Metanephros (tissue), 1 donor: ENCODE results near the gene GRHL1. TPM values are rescaled to one million over a fixed set of nuclear protein-coding genes. Genes with fewer than 3 reads are reported as not detected.

Source experiments
- total RNA-seq: library from RNA; depleted of rRNA; stranded (reverse); fragments of >200 nt; gene quantifications from one replicate; pipeline ENCODE4 v1.2.3, GENCODE V29; 2014

GRHL1 gene, protein sequence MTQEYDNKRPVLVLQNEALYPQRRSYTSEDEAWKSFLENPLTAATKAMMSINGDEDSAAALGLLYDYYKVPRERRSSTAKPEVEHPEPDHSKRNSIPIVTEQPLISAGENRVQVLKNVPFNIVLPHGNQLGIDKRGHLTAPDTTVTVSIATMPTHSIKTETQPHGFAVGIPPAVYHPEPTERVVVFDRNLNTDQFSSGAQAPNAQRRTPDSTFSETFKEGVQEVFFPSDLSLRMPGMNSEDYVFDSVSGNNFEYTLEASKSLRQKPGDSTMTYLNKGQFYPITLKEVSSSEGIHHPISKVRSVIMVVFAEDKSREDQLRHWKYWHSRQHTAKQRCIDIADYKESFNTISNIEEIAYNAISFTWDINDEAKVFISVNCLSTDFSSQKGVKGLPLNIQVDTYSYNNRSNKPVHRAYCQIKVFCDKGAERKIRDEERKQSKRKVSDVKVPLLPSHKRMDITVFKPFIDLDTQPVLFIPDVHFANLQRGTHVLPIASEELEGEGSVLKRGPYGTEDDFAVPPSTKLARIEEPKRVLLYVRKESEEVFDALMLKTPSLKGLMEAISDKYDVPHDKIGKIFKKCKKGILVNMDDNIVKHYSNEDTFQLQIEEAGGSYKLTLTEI
- total RNA-seq = 5.4 TPM

DNA sequence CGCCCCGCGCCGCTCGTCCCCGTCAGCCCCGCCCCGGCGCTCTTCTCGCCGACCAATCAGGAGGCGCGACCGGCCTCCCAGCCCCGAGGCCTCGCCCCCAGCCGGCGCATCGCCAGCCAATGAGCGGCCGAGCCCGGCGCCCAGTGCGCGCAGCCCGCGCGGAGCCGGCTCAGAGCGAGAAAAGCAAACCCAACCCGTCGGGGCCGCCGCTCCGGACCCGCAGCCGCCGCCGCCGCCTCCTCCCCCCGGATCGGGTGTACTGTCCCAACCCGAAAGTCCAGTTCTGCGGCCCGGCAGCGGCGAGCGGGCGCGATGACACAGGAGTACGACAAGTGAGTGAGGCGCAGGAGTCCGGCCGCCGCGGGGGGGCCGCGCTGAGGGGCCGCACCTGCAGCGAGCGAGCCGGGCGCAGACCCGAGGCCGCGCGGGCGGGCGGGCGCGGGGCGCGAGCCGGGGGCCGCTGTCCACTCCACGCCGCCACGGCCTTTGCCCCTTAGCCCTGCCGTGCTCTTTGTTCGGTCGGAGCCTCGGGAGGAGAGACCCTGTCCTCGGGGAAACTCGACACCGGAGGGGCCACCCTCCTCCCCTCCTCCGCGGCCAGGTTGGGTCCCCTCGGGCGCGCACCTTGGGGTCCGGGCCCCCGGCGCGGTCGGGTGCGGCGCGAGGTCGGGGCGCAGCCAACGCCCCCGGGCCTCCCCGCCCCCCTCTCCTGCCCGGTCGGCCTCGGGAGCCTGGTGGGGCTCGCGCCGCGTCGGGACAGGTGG is at the start of gene GRHL1:
Gene GRHL1, plus strand, starts transcription at position 172 of the 764 bp plus-strand sequence. Its CDS starts 141 bp downstream, at position 313.

DNA sequence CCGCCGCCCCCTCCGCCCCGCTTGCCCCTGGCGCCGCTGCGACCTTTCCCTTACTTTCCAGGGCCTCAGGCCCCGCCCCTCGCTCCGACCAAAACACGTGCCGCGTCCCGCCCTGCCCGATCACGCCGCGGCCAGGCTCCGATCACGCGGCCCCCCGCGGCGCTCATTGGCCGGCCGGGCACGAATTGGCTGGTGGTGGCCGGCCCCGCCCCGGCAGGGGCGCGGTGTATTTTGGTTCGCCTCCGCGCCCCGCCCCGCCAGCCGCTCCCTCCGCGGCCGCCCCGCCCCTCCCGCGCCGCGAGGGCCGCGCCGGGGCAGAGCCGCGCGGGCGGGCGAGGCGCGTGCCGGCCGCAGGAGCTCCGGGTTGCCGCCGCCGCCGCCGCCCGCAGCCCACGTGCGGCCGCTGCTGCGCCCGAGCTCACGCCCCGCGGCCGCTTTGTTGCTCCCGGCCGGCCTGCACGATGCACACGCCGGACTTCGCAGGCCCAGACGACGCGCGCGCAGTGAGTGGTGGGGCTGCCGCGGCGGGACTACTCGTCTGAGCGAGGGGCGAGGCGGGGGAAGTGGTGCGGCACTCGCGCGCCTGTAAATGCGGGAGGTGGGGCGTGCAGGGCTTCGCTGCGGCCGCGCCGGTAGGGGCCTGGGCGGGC is 91.9 kb downstream of the GRHL1 start, which contains the start of gene KLF11:
Gene KLF11, plus strand, starts transcription at position 295 of the 650 bp plus-strand sequence. Its CDS starts 167 bp downstream, at position 462.

Other genes with a start within 250 kb of the GRHL1 start
- gene TAF1B, start 108.2 kb upstream of the GRHL1 start, total RNA-seq = 37.7 TPM
- gene KLF11, start 91.9 kb downstream of the GRHL1 start, total RNA-seq = 18.2 TPM
- gene CYS1, start 128.7 kb downstream of the GRHL1 start, total RNA-seq = 151 TPM
- 26.7 TPM for gene RRM2, start 171.0 kb downstream of the GRHL1 start, total RNA-seq